ENCODE data around the gene IFRD1. TPM values are rescaled to one million over a fixed set of nuclear protein-coding genes. Genes with fewer than 3 reads are reported as not detected.

IFRD1 gene
- total RNA-seq, 1 experiment from 2014 or later = 67.8 TPM

GRCh38 chr7:112430649-112431048 is 19.6 kb upstream of the IFRD1 start:
- H3K36me3 Mint-ChIP-seq (ENCODE audit: insufficient read depth in 1 of 3, low read depth in 3 of 3) = no peaks in the 10 kb centered on the region

More at GRCh38 chr7:112430649-112431048, 19.6 kb upstream of the IFRD1 start:
- Histone ChIP-seq H3K27me3 (ENCODE audit: insufficient read depth, low read length) (no peaks in the 10 kb centered on the region), H3T11ph (ENCODE audit: low read length) (no peak overlapping the region), H3K4ac (ENCODE audit: low read depth, low read length) (no peak overlapping the region), H4K8ac (replicated peaks; ENCODE audit: insufficient read length, low read depth, low read length) (no peak overlapping the region), H3K23me2 (ENCODE audit: insufficient read length, low read depth, low read length, poor library complexity, severe bottlenecking) (no peaks in the 10 kb centered on the region), H3K23ac (ENCODE audit: insufficient read length, low read depth, low read length) (no peak overlapping the region), H2BK5ac (ENCODE audit: insufficient read length, low read length) (no peak overlapping the region), H3K79me1 (ENCODE audit: insufficient read depth, low read depth, low read length, poor library complexity, severe bottlenecking) (no peaks in the 10 kb centered on the region), H4K91ac (ENCODE audit: insufficient read length, low read depth, low read length) (no peak overlapping the region), H2AK5ac (ENCODE audit: insufficient read length, low read length) (no peak overlapping the region), H3K9ac (ENCODE audit: extremely low read depth, insufficient read length, low read length) (no peak overlapping the region), H3K4me2 (ENCODE audit: insufficient read depth, insufficient read length, low read length) (no peak overlapping the region), H2BK12ac (ENCODE audit: insufficient read length, low read depth, low read length) (no peak overlapping the region), H3K56ac (ENCODE audit: insufficient read length, low read depth, low read length) (no peak overlapping the region), H3K27ac (ENCODE audit: insufficient read length, low read depth, low read length) (no peak overlapping the region), H2BK120ac (ENCODE audit: low read depth, low read length, poor library complexity, severe bottlenecking) (no peak overlapping the region), H3K9me3 (ENCODE audit: control insufficient read depth, low read depth, low read length) (no peaks in the 10 kb centered on the region), H2AFZ (ENCODE audit: low read length) (no peak overlapping the region), H3K4me1 (ENCODE audit: insufficient read depth, low read length) (no peaks in the 10 kb centered on the region; the same call in 1 of the 2 replicates), H3K18ac (ENCODE audit: insufficient read length, low read depth, low read length) (no peak overlapping the region), H3K79me2 (ENCODE audit: insufficient read depth, low read length) (no peaks in the 10 kb centered on the region), H4K20me1 (ENCODE audit: control insufficient read depth, insufficient read depth, insufficient read length) (no peaks in the 10 kb centered on the region), H2BK15ac (ENCODE audit: low read depth, low read length) (no peak overlapping the region), H3K14ac (ENCODE audit: insufficient read depth, low read length) (no peak overlapping the region), H2BK20ac (ENCODE audit: low read depth, low read length, poor library complexity, severe bottlenecking) (no peak overlapping the region), H4K5ac (ENCODE audit: insufficient read length, low read depth, low read length) (no peak overlapping the region)
- no CpG with 5 or more reads among the region's 2 CpGs for WGBS (ENCODE audit: extremely low coverage, insufficient read length, low lambda C conversion rate)
- Mint-ChIP-seq H3K27me3 (ENCODE audit: low read depth) (no peaks in the 10 kb centered on the region), H3K4me3 (no peak overlapping the region), H3K4me1 (peaks cover 12 to 21% of the 10 kb centered on the region in 2 experiments), H3K9me3 (no peaks in the 10 kb centered on the region; a peak in 1 of 5 replicates), H3K27ac (no peak overlapping the region)
- TF ChIP-seq CTCF (conservative IDR thresholded peaks at IDR 0.05) = no peak
- no peak for DNase-seq
